IMR-90 (cell line): ENCODE data around the gene ACOT9.

Experiments
- CEBPB ChIP-seq: IDR thresholded peaks from 2 replicates; pipeline ENCODE4 v1.6.1; 2012; ENCODE audit warnings: low read depth, low read length, improper control_type of control experiment
- CHD1 ChIP-seq: IDR thresholded peaks from 2 replicates; pipeline ENCODE4 v1.6.1; 2012; ENCODE audit warnings: low read depth, low read length, improper control_type of control experiment
- CTCF ChIP-seq: conservative IDR thresholded peaks from 2 replicates; pipeline ENCODE4 v1.5.1; 2012; ENCODE audit warnings: mild to moderate bottlenecking, low read depth, low read length, improper control_type of control experiment
- ELK1 ChIP-seq: fragments of 150-350 bp; IDR thresholded peaks from 2 replicates; pipeline ENCODE4 v1.6.1; 2016; ENCODE audit warnings: low read depth, mild to moderate bottlenecking, low read length, moderate library complexity, borderline replicate concordance
- FOS ChIP-seq: fragments of 150-350 bp; IDR thresholded peaks from 2 replicates; pipeline ENCODE4 v1.6.1; 2016; ENCODE audit warnings: low read depth, low read length
- MAFK ChIP-seq: IDR thresholded peaks from 2 replicates; pipeline ENCODE4 v1.6.1; 2012; ENCODE audit warnings: low read depth, low read length, improper control_type of control experiment
- MXI1 ChIP-seq: IDR thresholded peaks from 2 replicates; pipeline ENCODE4 v1.6.1; 2012; ENCODE audit warnings: low read depth, mild to moderate bottlenecking, low read length, moderate library complexity, borderline replicate concordance
- POLR2A ChIP-seq: IDR thresholded peaks from 2 replicates; pipeline ENCODE4 v1.6.1; 2012; ENCODE audit warnings: mild to moderate bottlenecking, low read depth, low read length
- RAD21 ChIP-seq: IDR thresholded peaks from 2 replicates; pipeline ENCODE4 v1.6.1; 2012; ENCODE audit warnings: low read length, improper control_type of control experiment
- RCOR1 ChIP-seq: IDR thresholded peaks from 2 replicates; pipeline ENCODE4 v1.6.1; 2012; ENCODE audit warnings: mild to moderate bottlenecking, low read length, improper control_type of control experiment; ENCODE audit not compliant: insufficient replicate concordance
- RFX5 ChIP-seq: IDR thresholded peaks from 2 replicates; pipeline ENCODE4 v1.8.0; 2012; ENCODE audit warnings: low read depth, mild to moderate bottlenecking, low read length, moderate library complexity
- SMC3 ChIP-seq: fragments of 150-350 bp; IDR thresholded peaks from 2 replicates; pipeline ENCODE4 v1.6.1; 2016; ENCODE audit warnings: low read depth, mild to moderate bottlenecking, antibody characterized with exemption, low read length, moderate library complexity

DNA sequence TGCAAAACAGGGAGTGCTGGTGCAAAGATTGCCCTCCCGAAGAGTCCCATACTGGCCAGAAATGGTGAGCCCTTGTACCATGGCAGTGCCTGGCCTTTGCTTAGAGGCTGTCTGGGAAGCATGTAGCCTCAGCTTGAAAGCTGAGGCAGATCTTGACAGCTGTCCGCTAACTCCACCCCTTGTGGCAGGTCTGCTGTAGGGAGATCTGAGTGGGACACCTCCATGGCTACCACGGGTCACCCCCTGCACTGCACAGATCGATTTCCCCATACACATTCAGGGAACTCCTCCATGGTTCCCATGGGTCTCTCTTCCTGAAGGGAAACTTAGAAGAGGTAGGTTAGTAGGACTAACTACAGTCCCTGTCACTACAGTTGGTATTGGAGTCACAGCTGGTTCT is 6.1 kb upstream of the ACOT9 start:
- TF ChIP-seq CTCF, result no peak
- no peak for TF ChIP-seq RFX5
- no peak for TF ChIP-seq ELK1
- TF ChIP-seq RCOR1, result no peak
- TF ChIP-seq POLR2A, result no peak
- no peak for TF ChIP-seq RAD21
- no peak for TF ChIP-seq SMC3
- no peak for TF ChIP-seq FOS
- TF ChIP-seq MXI1, result no peak
- TF ChIP-seq CEBPB, result no peak
- TF ChIP-seq MAFK, result no peak
- no peak for TF ChIP-seq CHD1
